ENCODE data around the gene LRRC3. TPM values are rescaled to one million over a fixed set of nuclear protein-coding genes. Genes with fewer than 3 reads are reported as not detected.

LRRC3 gene
- total RNA-seq, 2 experiments from 2014 or later = 3.0 to 3.5 TPM

Other genes starting within 250 kb of the LRRC3 start
- 1 to 10 TPM; 1.5 to 1.8 TPM for gene ICOSLG, start 214.6 kb upstream of the LRRC3 start, total RNA-seq
- gene DNMT3L, start 193.6 kb upstream of the LRRC3 start, total RNA-seq = not detected
- not detected for gene AIRE, start 169.6 kb upstream of the LRRC3 start, total RNA-seq
- gene PFKL, start 155.5 kb upstream of the LRRC3 start, total RNA-seq = 100 to 1,000 TPM; 183 to 193 TPM
- 10 to 100 TPM; 23.7 TPM for gene CFAP410, start 116.1 kb upstream of the LRRC3 start, total RNA-seq
- gene TRPM2, start 101.9 kb upstream of the LRRC3 start, total RNA-seq = 10 to 100 TPM; 29.6 to 31.1 TPM
- gene KRTAP10-1, start 84.7 kb downstream of the LRRC3 start, total RNA-seq = not detected
- gene KRTAP10-2, start 96.0 kb downstream of the LRRC3 start, total RNA-seq = not detected
- gene KRTAP10-3, start 103.3 kb downstream of the LRRC3 start, total RNA-seq = not detected
- gene KRTAP10-4, start 118.2 kb downstream of the LRRC3 start, total RNA-seq = not detected
- not detected for gene KRTAP10-5, start 125.1 kb downstream of the LRRC3 start, total RNA-seq
- not detected for gene KRTAP10-6, start 137.0 kb downstream of the LRRC3 start, total RNA-seq
- not detected for gene KRTAP10-7, start 145.1 kb downstream of the LRRC3 start, total RNA-seq
- gene KRTAP10-8, start 156.6 kb downstream of the LRRC3 start, total RNA-seq = not detected
- not detected for gene KRTAP10-9, start 171.6 kb downstream of the LRRC3 start, total RNA-seq
- not detected for gene KRTAP10-10, start 181.8 kb downstream of the LRRC3 start, total RNA-seq
- not detected for gene KRTAP10-11, start 190.9 kb downstream of the LRRC3 start, total RNA-seq
- not detected for gene KRTAP12-4, start 199.1 kb downstream of the LRRC3 start, total RNA-seq
- gene KRTAP12-3, start 202.4 kb downstream of the LRRC3 start, total RNA-seq = not detected
- gene KRTAP12-2, start 211.4 kb downstream of the LRRC3 start, total RNA-seq = not detected
- not detected for gene KRTAP12-1, start 226.7 kb downstream of the LRRC3 start, total RNA-seq
- not detected for gene KRTAP10-12, start 241.7 kb downstream of the LRRC3 start, total RNA-seq

Data from activated naive CD8-positive, alpha-beta T cell treated with anti-CD3 and anti-CD28 coated beads, Interleukin-2, amount 10 ng/mL, durations not matched to agents 7 days and 5 days (primary cell).